GM23338 (cell line): ENCODE data around the gene PTAR1. TPM values are rescaled to one million over a fixed set of nuclear protein-coding genes. Genes with fewer than 3 reads are reported as not detected.

Experiments
- ATAC-seq: fragments of 200-7000 bp; cut with Tn5 transposase; 3 replicates; pipeline ENCODE4 v1.9.1; 2020
- DNase-seq: peaks from one replicate; pipeline ENCODE4 v3.0.0-alpha.2; 2015; ENCODE audit warnings: low spot score
- H2AFZ ChIP-seq: fragments of 200-600 bp; sonication (generic); 2 replicates; pipeline ENCODE4 v1.8.0; 2016; ENCODE audit warnings: antibody characterized with exemption, mild to moderate bottlenecking, moderate library complexity
- H3F3A ChIP-seq: fragments of 200-600 bp; sonication (generic); replicated peaks from 2 replicates; pipeline ENCODE4 v1.8.0; 2017; ENCODE audit warnings: antibody characterized with exemption, mixed run types, low read depth
- H3K27ac ChIP-seq: fragments of 200-600 bp; sonication (generic); 2 replicates; pipeline ENCODE4 v1.6.1; 2016; ENCODE audit warnings: low read depth
- H3K27me3 ChIP-seq: fragments of 200-600 bp; sonication (generic); 2 replicates; pipeline ENCODE4 v1.8.0; 2016; ENCODE audit warnings: mild to moderate bottlenecking, mixed run types, moderate library complexity; ENCODE audit not compliant: insufficient read depth
- H3K36me3 ChIP-seq: fragments of 200-600 bp; sonication (generic); 2 replicates; pipeline ENCODE4 v1.8.0; 2016; ENCODE audit warnings: mild to moderate bottlenecking; ENCODE audit not compliant: insufficient read depth
- H3K4me1 ChIP-seq: fragments of 200-600 bp; sonication (generic); 2 replicates; pipeline ENCODE4 v1.8.0; 2016; ENCODE audit warnings: mild to moderate bottlenecking, moderate library complexity; ENCODE audit not compliant: insufficient read depth
- H3K4me2 ChIP-seq: fragments of 200-600 bp; sonication (generic); 2 replicates; pipeline ENCODE4 v1.7.1; 2017; ENCODE audit warnings: mixed run types
- H3K4me3 ChIP-seq: fragments of 200-600 bp; sonication (generic); 2 replicates; pipeline ENCODE4 v1.6.1; 2016; ENCODE audit warnings: mixed run types
- H3K79me2 ChIP-seq: fragments of 200-600 bp; sonication (generic); replicated peaks from 2 replicates; pipeline ENCODE4 v1.8.0; 2017; ENCODE audit warnings: mild to moderate bottlenecking; ENCODE audit not compliant: insufficient read depth
- H3K9me2 ChIP-seq: fragments of 200-600 bp; sonication (generic); 2 replicates; pipeline ENCODE4 v1.8.0; 2017; ENCODE audit not compliant: insufficient read depth
- H4K20me1 ChIP-seq: fragments of 200-600 bp; sonication (generic); replicated peaks from 2 replicates; pipeline ENCODE4 v1.8.0; 2017; ENCODE audit warnings: mild to moderate bottlenecking; ENCODE audit not compliant: insufficient read depth
- H3K27ac Mint-ChIP-seq: 2 replicates; pipeline ENCODE4 v1.8.0; 2020; ENCODE audit warnings: inconsistent platforms, mild to moderate bottlenecking, moderate library complexity, mixed read lengths
- H3K27me3 Mint-ChIP-seq: 3 replicates; pipeline ENCODE4 v1.8.0; 2022; ENCODE audit warnings: low read depth, mild to moderate bottlenecking, moderate library complexity, mixed read lengths, inconsistent platforms; ENCODE audit not compliant: insufficient read depth, poor library complexity
- H3K36me3 Mint-ChIP-seq: 3 replicates; pipeline ENCODE4 v1.8.0; 2021; ENCODE audit warnings: low read depth, mild to moderate bottlenecking, inconsistent platforms, moderate library complexity, mixed read lengths
- H3K4me1 Mint-ChIP-seq: 3 replicates; pipeline ENCODE4 v1.8.0; 2020; ENCODE audit warnings: mild to moderate bottlenecking, inconsistent platforms, mixed read lengths
- H3K4me3 Mint-ChIP-seq: 3 replicates; pipeline ENCODE4 v1.8.0; 2021; ENCODE audit warnings: moderate library complexity, mild to moderate bottlenecking, inconsistent platforms, mixed read lengths
- H3K9me3 Mint-ChIP-seq: 3 replicates; pipeline ENCODE4 v1.8.0; 2020; ENCODE audit warnings: moderate library complexity, mild to moderate bottlenecking, inconsistent platforms, mixed read lengths
- CTCF ChIP-seq, 2 experiments: fragments of 200-600 bp in 1 of 2; sonication (generic) in 1 of 2; conservative IDR thresholded peaks; 2 replicates each; pipeline versions ENCODE4 v1.5.1 to v1.6.1; 2016 to 2017; ENCODE audit warnings: antibody characterized with exemption in 2 of 2, low read depth in 2 of 2, mild to moderate bottlenecking in 2 of 2, moderate library complexity in 1 of 2
- ETS1 ChIP-seq: IDR thresholded peaks from 2 replicates; pipeline ENCODE4 v1.6.1; 2016; ENCODE audit warnings: antibody characterized with exemption
- EZH2 ChIP-seq: fragments of 200-600 bp; sonication (generic); IDR thresholded peaks from one replicate; pipeline ENCODE4 v1.8.0; 2017; ENCODE audit warnings: antibody characterized with exemption, mild to moderate bottlenecking, low read depth; ENCODE audit not compliant: unreplicated experiment
- EZH2phosphoT487 ChIP-seq: fragments of 200-600 bp; sonication (generic); IDR thresholded peaks from one replicate; pipeline ENCODE4 v1.8.1; 2018; ENCODE audit warnings: antibody characterized with exemption; ENCODE audit not compliant: unreplicated experiment
- NANOG ChIP-seq: IDR thresholded peaks from 2 replicates; pipeline ENCODE4 v1.6.1; 2016; ENCODE audit warnings: antibody characterized with exemption, borderline replicate concordance
- POLR2AphosphoS5 ChIP-seq: IDR thresholded peaks from 2 replicates; pipeline ENCODE4 v1.6.1; 2016; ENCODE audit warnings: antibody characterized with exemption, low read depth
- STAT1 ChIP-seq: IDR thresholded peaks from one replicate; pipeline ENCODE4 v1.6.1; 2016; ENCODE audit warnings: antibody characterized with exemption; ENCODE audit not compliant: unreplicated experiment
- ZNF114 ChIP-seq: fragments of 250-450 bp; sonication (Bioruptor Pico); IDR thresholded peaks from 2 replicates; pipeline ENCODE4 v1.5.0; 2020; ENCODE audit warnings: mild to moderate bottlenecking, moderate library complexity
- ZNF331 ChIP-seq: fragments of 250-450 bp; sonication (Bioruptor Pico); IDR thresholded peaks from 2 replicates; pipeline ENCODE4 v1.5.0; 2020; ENCODE audit warnings: low read depth, mild to moderate bottlenecking, moderate library complexity
- ZNF462 ChIP-seq: fragments of 250-450 bp; sonication (Bioruptor Pico); IDR thresholded peaks from 2 replicates; pipeline ENCODE4 v1.5.0; 2020; ENCODE audit warnings: mild to moderate bottlenecking, moderate library complexity
- polyA plus RNA-seq: library from polyadenylated mRNA; unstranded; fragments of >200 nt; fragmentation: Nextera tagmentation; extraction: Ambion mirVana; gene quantifications from 2 replicates; pipeline ENCODE4 v1.2.1, GENCODE V29; 2016
- total RNA-seq: library from RNA; depleted of rRNA; stranded (reverse); fragments of >200 nt; shearing (Covaris generic); gene quantifications from 2 replicates; pipeline ENCODE4 v1.2.3, GENCODE V29; 2014

PTAR1 gene
- total and polyA plus RNA-seq, 2 experiments from 2014 or later, result 35.2 to 219 TPM

GRCh38 chr9:69794356-69794755 lies 34.5 kb upstream of the PTAR1 start:
- no peak overlapping the region for H3K4me3 Mint-ChIP-seq
- no peak overlapping the region for H2AFZ ChIP-seq
- H3K27ac Mint-ChIP-seq, result no peak overlapping the region
- peaks cover 3% of the 10 kb centered on the region; the same call in 1 of the 3 replicates for H3K9me3 Mint-ChIP-seq
- H3K36me3 Mint-ChIP-seq, result no peaks in the 10 kb centered on the region
- no peak for DNase-seq
- H4K20me1 ChIP-seq, result no peaks in the 10 kb centered on the region
- H3K27ac ChIP-seq, result no peak overlapping the region
- no peaks in the 10 kb centered on the region for H3K4me1 Mint-ChIP-seq
- H3K36me3 ChIP-seq, result no peaks in the 10 kb centered on the region
- no peaks in the 10 kb centered on the region for H3K27me3 Mint-ChIP-seq
- TF ChIP-seq ETS1 (no peak), CTCF (conservative IDR thresholded peaks at IDR 0.05; ENCODE audit: low read depth in 2 of 2) (no peak), ZNF462 (no peak), EZH2 (no peak), NANOG (no peak), EZH2phosphoT487 (no peak), STAT1 (no peak), POLR2AphosphoS5 (no peak), ZNF114 (CRISPR knock-in tag) (no peak), ZNF331 (CRISPR knock-in tag) (no peak)
- H3K4me2 ChIP-seq, result no peak overlapping the region
- H3K9me2 ChIP-seq, result peaks cover 5% of the 10 kb centered on the region; the same call in 1 of the 2 replicates
- no peak for ATAC-seq
- 0 out of 2 replicates have a peak, but pooled peaks cover 5% of the 10 kb centered on the region for H3K4me1 ChIP-seq
- H3K4me3 ChIP-seq, result no peak overlapping the region
- H3K27me3 ChIP-seq, result no peaks in the 10 kb centered on the region
- no peaks in the 10 kb centered on the region for H3K79me2 ChIP-seq
- no peaks in the 10 kb centered on the region for H3F3A ChIP-seq
